HK-2 (cell line): ENCODE results near the gene VTCN1.
A peak's percentile ranks its signal among the peaks of the same experiment; 100 is the strongest.

Source experiments
- DNase-seq: peaks from one replicate; pipeline ENCODE4 v3.0.0-alpha.2; 2018; ENCODE audit not compliant: unreplicated experiment

Gene VTCN1

DNA sequence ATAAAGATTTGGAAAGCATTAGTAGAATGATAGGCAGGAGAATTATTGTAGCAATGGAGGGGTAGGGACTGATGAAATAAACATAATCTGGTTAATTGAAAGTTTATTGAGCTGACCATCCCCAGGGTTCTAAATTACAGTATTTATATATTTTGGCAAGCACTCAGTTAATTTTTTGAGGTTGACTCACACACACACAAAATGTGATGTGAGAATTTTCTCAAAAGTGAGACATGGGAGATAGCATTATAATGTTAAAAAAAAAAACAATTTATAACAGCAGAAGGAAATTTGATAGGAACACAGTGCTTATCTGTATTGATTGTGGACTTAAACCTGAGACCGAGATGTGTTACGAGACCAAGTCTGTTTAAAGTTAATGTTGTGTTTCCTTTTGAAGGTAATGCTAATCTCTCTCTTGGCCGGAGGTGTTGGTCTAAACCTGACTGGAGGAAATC is 113.7 kb downstream of the VTCN1 start:
- no peak for DNase-seq

- DNase-seq = no peak
Measured at GRCh38 chr1:117094841-117095604, 115.7 kb downstream of the VTCN1 start.

DNA sequence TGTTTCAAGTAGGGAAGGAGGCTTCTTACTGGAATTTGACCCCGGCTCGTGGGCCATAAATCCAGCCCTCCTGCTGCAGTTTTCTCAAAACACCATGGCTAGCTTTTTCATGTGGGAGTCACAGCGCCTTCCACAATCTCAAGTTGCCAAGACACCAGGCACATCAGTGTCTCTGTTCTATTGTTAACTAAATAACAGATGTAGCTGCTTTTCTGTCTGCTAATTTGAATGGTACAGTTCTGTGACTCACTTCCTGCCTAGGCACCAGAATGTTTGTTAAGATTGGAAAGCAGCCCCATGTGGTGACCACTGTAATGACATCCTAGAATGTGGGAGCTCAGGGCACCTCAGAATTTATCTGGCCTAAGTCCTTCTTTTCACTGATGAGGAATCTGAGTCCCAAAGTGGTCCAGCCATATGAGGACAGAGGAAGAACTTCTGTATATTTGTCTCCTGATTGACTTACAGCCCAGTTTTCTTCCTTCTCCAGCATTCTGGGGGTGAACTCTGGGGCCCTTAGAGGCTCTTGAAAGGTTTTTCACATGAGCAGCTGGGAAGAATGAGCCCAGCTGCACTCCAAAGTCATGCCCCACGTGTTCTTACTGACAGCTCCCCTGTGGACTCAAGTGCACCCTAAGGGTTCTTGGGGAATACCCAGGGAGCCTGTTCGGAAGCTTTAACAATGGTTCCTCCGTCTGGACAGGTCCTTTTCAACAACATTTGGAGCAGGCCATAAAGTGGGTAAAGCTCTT is 116.7 kb downstream of the VTCN1 start:
- peak; percentile 18 for DNase-seq
